Measurements from ENCODE around the gene AURKA. TPM values are rescaled to one million over a fixed set of nuclear protein-coding genes. Genes with fewer than 3 reads are reported as not detected.
"Not testable (repeated sequence)": the region's sequence is repeated elsewhere in the genome, so short reads cannot be mapped to it uniquely, and the experiment has no call there.

Gene AURKA
- total and polyA plus RNA-seq, 2 donors (not counting 1 experiment from before 2014, with no cell fraction given) = 27.7 to 32.7 TPM

- H3K36me3 ChIP-seq (ENCODE audit: control insufficient read depth, insufficient read depth, low read length) = peaks cover 5% of the 10 kb centered on the region
- no peak overlapping the region for H2AFZ ChIP-seq (ENCODE audit: low read length)
- no peak overlapping the region for H3K4me2 ChIP-seq (ENCODE audit: extremely low read depth, insufficient read depth, low read length)
- peaks cover 7% of the 10 kb centered on the region for H3K4me1 ChIP-seq (ENCODE audit: control insufficient read depth, extremely low read depth, insufficient read depth, low read length)
- H3K27me3 ChIP-seq (ENCODE audit: control insufficient read depth, insufficient read depth, low read length) = no peaks in the 10 kb centered on the region
- H3K79me2 ChIP-seq (ENCODE audit: control insufficient read depth, insufficient read depth, low read length) = peaks cover 22% of the 10 kb centered on the region
- no peaks in the 10 kb centered on the region for H3K9me3 ChIP-seq (ENCODE audit: control insufficient read depth, insufficient read depth, low read depth, low read length)
- DNase-seq (ENCODE audit: low read depth in 2 of 2) = peak in 1 of 2 donors; percentile 97
- H3K9ac ChIP-seq (ENCODE audit: insufficient read depth, low read length) = no peak overlapping the region
- TF ChIP-seq EZH2 (IDR thresholded peaks at IDR 0.05; ENCODE audit: low read length, missing control alignments) (no peak), CTCF (conservative IDR thresholded peaks at IDR 0.05 in 1 of 2, IDR thresholded peaks at IDR 0.05 in 1 of 2; ENCODE audit: low read depth in 1 of 2, low read length in 2 of 2) (no peak)
- no peaks in the 10 kb centered on the region for H4K20me1 ChIP-seq (ENCODE audit: control insufficient read depth, extremely low read depth, insufficient read depth, low read length)
- H3K27ac ChIP-seq (ENCODE audit: insufficient read depth, low read length) = peak overlapping the region; percentile 13
- no peak overlapping the region for H3K4me3 ChIP-seq (replicated peaks in 1 of 4; ENCODE audit: control extremely low read depth in 1 of 4, insufficient read depth in 1 of 4, low read depth in 3 of 4, low read length in 4 of 4)
Observed at GRCh38 chr20:56409521-56409920, 17.5 kb upstream of the AURKA start.

GRCh38 chr20:56406910-56407309, 14.9 kb upstream of the AURKA start:
- Histone ChIP-seq H3K79me2 (ENCODE audit: control insufficient read depth, insufficient read depth, low read length) (peaks cover 8% of the 10 kb centered on the region), H4K20me1 (ENCODE audit: control insufficient read depth, extremely low read depth, insufficient read depth, low read length) (no peaks in the 10 kb centered on the region), H3K9ac (ENCODE audit: insufficient read depth, low read length) (no peak overlapping the region), H3K36me3 (ENCODE audit: control insufficient read depth, insufficient read depth, low read length) (peaks cover 14% of the 10 kb centered on the region), H2AFZ (ENCODE audit: low read length) (no peak overlapping the region), H3K9me3 (ENCODE audit: control insufficient read depth, insufficient read depth, low read depth, low read length) (no peaks in the 10 kb centered on the region), H3K4me2 (ENCODE audit: extremely low read depth, insufficient read depth, low read length) (no peak overlapping the region), H3K27ac (ENCODE audit: insufficient read depth, low read length) (no peak overlapping the region), H3K27me3 (ENCODE audit: control insufficient read depth, insufficient read depth, low read length) (no peaks in the 10 kb centered on the region), H3K4me3 (replicated peaks in 1 of 4; ENCODE audit: control extremely low read depth in 1 of 4, insufficient read depth in 1 of 4, low read depth in 3 of 4, low read length in 4 of 4) (no peak overlapping the region), H3K4me1 (ENCODE audit: control insufficient read depth, extremely low read depth, insufficient read depth, low read length) (peaks cover 7% of the 10 kb centered on the region)
- DNase-seq (ENCODE audit: low read depth in 2 of 2) = no peak
- TF ChIP-seq EZH2 (IDR thresholded peaks at IDR 0.05; ENCODE audit: low read length, missing control alignments) (no peak), CTCF (conservative IDR thresholded peaks at IDR 0.05 in 1 of 2, IDR thresholded peaks at IDR 0.05 in 1 of 2; ENCODE audit: low read depth in 1 of 2, low read length in 2 of 2) (no peak)

GRCh38 chr20:56405356-56405755, 13.3 kb upstream of the AURKA start:
- DNase-seq (ENCODE audit: low read depth in 2 of 2); H3K9me3 ChIP-seq (ENCODE audit: control insufficient read depth, insufficient read depth, low read depth, low read length); H3K4me1 ChIP-seq (ENCODE audit: control insufficient read depth, extremely low read depth, insufficient read depth, low read length); H3K4me2 ChIP-seq (ENCODE audit: extremely low read depth, insufficient read depth, low read length); H4K20me1 ChIP-seq (ENCODE audit: control insufficient read depth, extremely low read depth, insufficient read depth, low read length); H3K27ac ChIP-seq (ENCODE audit: insufficient read depth, low read length); H3K9ac ChIP-seq (ENCODE audit: insufficient read depth, low read length); H3K27me3 ChIP-seq (ENCODE audit: control insufficient read depth, insufficient read depth, low read length); H2AFZ ChIP-seq (ENCODE audit: low read length); H3K4me3 ChIP-seq (replicated peaks in 1 of 4; ENCODE audit: control extremely low read depth in 1 of 4, insufficient read depth in 1 of 4, low read depth in 3 of 4, low read length in 4 of 4): not testable (repeated sequence)
- Histone ChIP-seq H3K79me2 (ENCODE audit: control insufficient read depth, insufficient read depth, low read length) (peaks cover 14% of the 10 kb centered on the region), H3K36me3 (ENCODE audit: control insufficient read depth, insufficient read depth, low read length) (peaks cover 18% of the 10 kb centered on the region)

Measured in fibroblast of lung (primary cell).